HG03135 (cell line): ENCODE data around the gene GRXCR2.
"Not testable (repeated sequence)": the region's sequence is repeated elsewhere in the genome, so short reads cannot be mapped to it uniquely, and the experiment has no call there.

ENCODE experiments used
- ATAC-seq: cut with Tn5 transposase; IDR thresholded peaks from one replicate; pipeline ENCODE4 v1.9.1; 2021; ENCODE audit warnings: mild to moderate bottlenecking, moderate library complexity; ENCODE audit not compliant: unreplicated experiment

GRXCR2 gene

GRCh38 chr5:145887976-145888574 lies 15.3 kb upstream of the GRXCR2 start:
- no peak for ATAC-seq

- ATAC-seq, result no peak
Measured at GRCh38 chr5:145887217-145887616, 14.4 kb upstream of the GRXCR2 start.

GRCh38 chr5:145874765-145875164 lies 2.0 kb upstream of the GRXCR2 start:
- ATAC-seq, result no peak

- no peak for ATAC-seq
Measured at GRCh38 chr5:145872486-145872885, 328 bp downstream of the GRXCR2 start.

GRCh38 chr5:145869753-145870152 lies 3.1 kb downstream of the GRXCR2 start:
- no peak for ATAC-seq

- ATAC-seq, result no peak
Measured at GRCh38 chr5:145867806-145868205, 5.0 kb downstream of the GRXCR2 start.

GRCh38 chr5:145864432-145864831 lies 8.4 kb downstream of the GRXCR2 start:
- ATAC-seq, result not testable (repeated sequence)

GRCh38 chr5:145863003-145863402 lies 9.8 kb downstream of the GRXCR2 start:
- ATAC-seq, result no peak

GRCh38 chr5:145859897-145860296 lies 12.9 kb downstream of the GRXCR2 start:
- ATAC-seq, result no peak

GRCh38 chr5:145859453-145859852 lies 13.4 kb downstream of the GRXCR2 start:
- no peak for ATAC-seq

GRCh38 chr5:145858959-145859358 lies 13.9 kb downstream of the GRXCR2 start:
- ATAC-seq, result no peak

- no peak for ATAC-seq
Measured at GRCh38 chr5:145856285-145856818, 16.5 kb downstream of the GRXCR2 start.

- no peak for ATAC-seq
Measured at GRCh38 chr5:145855763-145856267, 17.0 kb downstream of the GRXCR2 start.

GRCh38 chr5:145854651-145855258 lies 18.1 kb downstream of the GRXCR2 start:
- ATAC-seq, result no peak

GRCh38 chr5:145853781-145854376 lies 18.9 kb downstream of the GRXCR2 start:
- no peak for ATAC-seq

GRCh38 chr5:145852990-145853389 lies 19.8 kb downstream of the GRXCR2 start:
- ATAC-seq, result no peak

- no peak for ATAC-seq
Measured at GRCh38 chr5:145848854-145849253, 24.0 kb downstream of the GRXCR2 start.

- ATAC-seq, result no peak
Measured at GRCh38 chr5:145847499-145848497, 25.0 kb downstream of the GRXCR2 start.

- ATAC-seq, result no peak
Measured at GRCh38 chr5:145846081-145846480, 26.7 kb downstream of the GRXCR2 start.

GRCh38 chr5:145841299-145841698 lies 31.5 kb downstream of the GRXCR2 start:
- ATAC-seq, result no peak
